ENCODE results near the gene MICU1. TPM values are rescaled to one million over a fixed set of nuclear protein-coding genes. Genes with fewer than 3 reads are reported as not detected.

Gene MICU1
- total RNA-seq, 1 donor from 2014 or later = 59.5 TPM

GRCh38 chr10:72638586-72639440, 12.9 kb upstream of the MICU1 start:
- no peak for ATAC-seq
- DNase-seq (ENCODE audit: low spot score) = no peak
- intact Hi-C loops (cut with DNase I) = no loop called here

- intact Hi-C loops (cut with DNase I) = no loop called here
- ATAC-seq = peak; percentile 85
- no peak for DNase-seq (ENCODE audit: low spot score)
These were observed 11.5 kb upstream of the MICU1 start for GRCh38 chr10:72637398-72637857.

GRCh38 chr10:72630144-72630543, 4.3 kb upstream of the MICU1 start:
- ATAC-seq (no peak), DNase-seq (ENCODE audit: low spot score) (no peak)
- intact Hi-C loops (cut with DNase I) = no loop called here

GRCh38 chr10:72626444-72626754, 520 bp upstream of the MICU1 start:
- no peak for ATAC-seq
- intact Hi-C loops (cut with DNase I) = no loop called here
- DNase-seq (ENCODE audit: low spot score) = no peak

- intact Hi-C loops (cut with DNase I) = no loop called here
- DNase-seq (ENCODE audit: low spot score) (no peak), ATAC-seq (no peak)
These were observed 637 bp downstream of the MICU1 start for GRCh38 chr10:72625276-72625607.

- intact Hi-C loops (cut with DNase I) = no loop called here
- no peak for DNase-seq (ENCODE audit: low spot score)
These were observed 3.6 kb downstream of the MICU1 start for GRCh38 chr10:72622271-72622670.

DNA sequence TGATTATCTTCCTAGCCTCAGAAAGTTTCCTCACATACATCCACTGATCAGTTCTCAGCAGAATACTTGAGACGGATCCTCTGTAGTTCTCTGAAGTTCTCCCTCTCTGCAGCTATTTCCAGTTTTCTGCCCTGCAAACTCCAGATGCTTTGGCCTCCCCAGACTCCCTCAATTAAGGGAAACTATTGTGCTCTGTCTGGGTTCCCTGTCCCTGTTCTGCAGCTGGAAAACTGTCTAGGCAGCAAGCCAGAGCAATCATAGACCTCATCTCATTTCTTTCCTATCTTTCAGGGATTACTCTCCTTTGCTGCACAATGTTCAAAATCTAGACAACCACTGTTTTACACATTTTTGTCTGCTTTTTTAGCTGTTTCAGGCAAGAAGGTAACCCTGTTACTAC, 9.2 kb downstream of the MICU1 start:
- peak; percentile 78 for ATAC-seq
- no peak for DNase-seq (ENCODE audit: low spot score)
- intact Hi-C loops (cut with DNase I) = no loop called here

More at GRCh38 chr10:72622271-72622670, 3.6 kb downstream of the MICU1 start:
- no peak for ATAC-seq

- ATAC-seq (no peak), DNase-seq (ENCODE audit: low spot score) (no peak)
- intact Hi-C loops (cut with DNase I) = no loop called here
These were observed 9.9 kb downstream of the MICU1 start for GRCh38 chr10:72615970-72616369.

GRCh38 chr10:72612203-72612826, 13.6 kb downstream of the MICU1 start:
- ATAC-seq = no peak
- intact Hi-C loops (cut with DNase I) = no loop called here
- no peak for DNase-seq (ENCODE audit: low spot score)

DNA sequence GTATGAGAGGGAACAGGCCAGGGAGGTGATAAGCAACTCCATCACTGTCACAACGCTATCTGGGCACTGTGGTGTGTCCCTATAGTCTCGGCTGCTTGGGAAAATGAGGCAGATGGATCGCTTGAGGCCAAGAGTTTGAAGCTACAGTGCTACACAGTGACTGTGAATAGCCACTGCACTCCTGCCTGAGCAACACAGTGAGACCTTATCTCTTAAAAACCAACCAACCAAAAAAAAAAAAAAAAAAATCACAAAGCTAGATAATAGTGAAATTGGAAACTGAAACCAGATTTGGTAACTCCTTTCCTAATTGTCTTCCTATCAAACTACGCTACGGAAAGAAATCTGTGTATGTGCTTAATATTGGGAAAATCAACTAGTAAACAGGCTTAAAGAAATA, 14.1 kb downstream of the MICU1 start:
- DNase-seq (ENCODE audit: low spot score) (no peak), ATAC-seq (no peak)
- intact Hi-C loops (cut with DNase I) = no loop called here

DNA sequence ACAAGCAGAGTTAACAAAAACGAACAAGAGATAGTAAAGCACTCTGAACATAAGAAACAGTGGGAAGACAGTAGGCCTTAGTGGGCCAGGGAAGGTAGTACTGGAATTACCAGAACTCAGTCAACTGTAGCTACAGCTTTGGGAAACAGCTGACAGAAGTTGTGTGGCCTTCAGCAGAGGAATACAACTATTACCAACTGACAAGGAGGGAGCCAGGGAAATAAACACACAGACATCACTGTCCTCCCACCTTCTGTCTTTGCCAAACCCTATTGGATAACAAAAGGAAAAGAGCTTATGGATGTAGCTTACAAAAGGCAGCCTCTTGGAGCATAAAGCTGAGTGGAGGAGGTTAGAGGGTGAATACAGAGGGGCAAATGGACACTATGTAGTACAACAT, 15.4 kb downstream of the MICU1 start:
- DNase-seq (ENCODE audit: low spot score) (no peak), ATAC-seq (no peak)
- intact Hi-C loops (cut with DNase I) = no loop called here

DNA sequence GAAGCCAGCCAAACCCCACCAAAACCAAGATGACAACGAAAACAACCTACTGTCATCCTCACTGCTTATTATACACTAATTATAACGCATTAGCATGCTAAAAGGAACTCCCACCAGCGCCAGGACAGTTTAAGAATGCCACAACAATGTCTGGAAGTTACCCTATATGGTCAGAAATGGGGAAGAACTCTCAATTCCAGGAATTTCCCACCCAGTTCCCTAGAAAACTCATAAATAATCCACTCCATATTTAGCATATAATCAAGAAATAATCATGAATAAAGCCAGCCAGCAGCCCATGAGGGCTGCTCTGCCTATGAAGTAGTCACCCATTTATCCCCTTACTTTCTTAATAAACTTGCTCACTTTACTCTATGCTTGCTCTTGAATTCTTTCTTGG, 20.8 kb downstream of the MICU1 start:
- DNase-seq (ENCODE audit: low spot score) = no peak
- intact Hi-C loops (cut with DNase I) = no loop called here
- ATAC-seq = no peak

DNA sequence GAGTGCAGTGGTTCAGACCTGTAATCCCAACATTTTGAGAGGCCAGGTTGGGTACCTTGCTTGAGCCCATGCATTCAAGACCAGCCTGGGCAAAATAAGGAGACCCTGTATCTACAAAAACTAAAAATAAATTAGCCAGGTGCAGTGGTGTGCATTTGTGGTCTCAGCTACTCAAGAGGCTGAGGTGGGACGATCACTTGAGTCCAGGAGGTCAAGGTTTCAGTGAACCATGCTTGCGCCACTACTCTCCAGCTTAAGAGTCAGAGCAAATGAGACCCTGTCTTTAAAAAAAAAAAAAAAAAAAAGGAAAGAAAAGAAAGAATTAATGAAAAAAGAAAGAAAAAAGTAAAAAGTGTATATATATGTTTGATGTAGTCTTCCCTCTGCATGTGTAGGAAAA, 24.7 kb downstream of the MICU1 start:
- ATAC-seq = no peak
- no peak for DNase-seq (ENCODE audit: low spot score)
- intact Hi-C loops (cut with DNase I) = no loop called here

- ATAC-seq (no peak), DNase-seq (ENCODE audit: low spot score) (no peak)
- intact Hi-C loops (cut with DNase I) = no loop called here
These were observed 26.8 kb downstream of the MICU1 start for GRCh38 chr10:72598769-72599701.

DNA sequence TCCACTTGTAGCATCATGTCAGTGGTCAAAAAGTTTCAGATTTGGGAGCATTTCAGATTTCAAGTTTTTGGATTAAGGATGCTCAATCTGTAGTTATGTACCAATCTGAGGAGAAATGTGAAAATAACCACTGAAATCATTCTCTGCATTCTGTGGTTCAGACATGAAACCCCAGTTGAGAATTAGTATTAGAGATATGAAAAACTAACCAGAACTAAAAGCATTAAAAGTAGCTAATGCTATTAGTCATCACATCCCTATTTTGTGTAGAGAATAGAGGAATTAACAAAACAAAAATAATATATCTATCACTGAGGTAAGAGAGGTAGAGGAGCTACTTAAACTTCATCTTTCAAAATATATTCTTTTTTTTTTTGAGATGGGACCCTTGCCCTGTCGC, 28.0 kb downstream of the MICU1 start:
- intact Hi-C loops (cut with DNase I) = no loop called here
- DNase-seq (ENCODE audit: low spot score) (no peak), ATAC-seq (no peak)

GRCh38 chr10:72595436-72595835, 30.4 kb downstream of the MICU1 start:
- DNase-seq (ENCODE audit: low spot score) = no peak
- no peak for ATAC-seq
- intact Hi-C loops (cut with DNase I) = no loop called here

GRCh38 chr10:72593963-72594362, 31.9 kb downstream of the MICU1 start:
- intact Hi-C loops (cut with DNase I) = no loop called here
- ATAC-seq (no peak), DNase-seq (ENCODE audit: low spot score) (no peak)

- intact Hi-C loops (cut with DNase I) = no loop called here
- DNase-seq (ENCODE audit: low spot score) = no peak
- ATAC-seq = no peak
These were observed 37.6 kb downstream of the MICU1 start for GRCh38 chr10:72588266-72588665.

- ATAC-seq (no peak), DNase-seq (ENCODE audit: low spot score) (no peak)
- intact Hi-C loops (cut with DNase I) = no loop called here
These were observed 38.3 kb downstream of the MICU1 start for GRCh38 chr10:72587568-72587967.

- intact Hi-C loops (cut with DNase I) = no loop called here
- ATAC-seq = no peak
- DNase-seq (ENCODE audit: low spot score) = no peak
These were observed 51.2 kb downstream of the MICU1 start for GRCh38 chr10:72574636-72575035.

Data from sciatic nerve (tissue), 2 donors.